HCT116 (cell line): Measurements from ENCODE around the gene LYST. TPM values are rescaled to one million over a fixed set of nuclear protein-coding genes. Genes with fewer than 3 reads are reported as not detected.

Experiments used
- ATAC-seq: fragments of 200-7000 bp; cut with Tn5 transposase; 2 replicates; pipeline ENCODE4 v1.9.1; 2020; ENCODE audit warnings: mild to moderate bottlenecking, moderate library complexity
- BruUV-seq: library from RNA; stranded (reverse); fragments of 400-500 nt; replicated peaks from 2 replicates; lab custom pipeline; 2021; lab: Mats Ljungman, UMichigan
- CTCF ChIA-PET: fragments of 300-600 bp; sonication (Branson Sonifier 250); formaldehyde crosslinking; loops from one replicate; lab custom pipeline; 2021; ENCODE audit warnings: antibody characterized with exemption; lab: Charles Lee
- POLR2A ChIA-PET: fragments of 300-600, 350-600 bp; sonication (Branson Sonifier 250); formaldehyde crosslinking; loops from one replicate; lab custom pipeline; 2021; ENCODE audit warnings: antibody characterized with exemption; lab: Charles Lee
- RAD21 ChIA-PET, 2 experiments: fragments of 300-600 bp; sonication (Branson Sonifier 250); formaldehyde crosslinking; loops; one replicate each; lab custom pipeline; 2023; ENCODE audit warnings: low total read pairs in 2 of 2; ENCODE audit not compliant: uncharacterized antibody in 2 of 2, unreplicated experiment in 2 of 2, low non-redundant PET in 1 of 2; lab: Charles Lee
- DNase-seq: peaks from one replicate; pipeline ENCODE4 v3.0.0-alpha.2; 2010; ENCODE audit warnings: low read depth, low spot score
- H2AFZ ChIP-seq: fragments of 200-600 bp; shearing (Covaris generic), sonication (generic); 2 replicates; pipeline ENCODE4 v1.6.1; 2017; ENCODE audit warnings: low read depth, mixed run types, mixed read lengths, antibody characterized with exemption, low read length; ENCODE audit not compliant: poor library complexity, severe bottlenecking
- H3K27ac ChIP-seq: 2 replicates; pipeline ENCODE4 v1.5.1; 2012; ENCODE audit warnings: low read depth, low read length
- H3K27me3 ChIP-seq: fragments of 200-600 bp; sonication (generic); 2 replicates; pipeline ENCODE4 v1.6.1; 2016; ENCODE audit warnings: mixed run types, low read length, mixed read lengths; ENCODE audit not compliant: insufficient read depth
- H3K36me3 ChIP-seq, 2 experiments: fragments of 200-500 bp in 1 of 2; fragments of 200-600 bp in 1 of 2; sonication (Bioruptor generic) in 1 of 2; sonication (generic) in 1 of 2; 2 replicates each; pipeline versions ENCODE4 v1.5.1 to v1.6.1; 2014 to 2016; ENCODE audit warnings: low read length in 2 of 2, inconsistent platforms in 1 of 2, mixed read lengths in 1 of 2, mixed run types in 1 of 2; ENCODE audit not compliant: insufficient read depth in 2 of 2, control insufficient read depth in 1 of 2
- H3K4me1 ChIP-seq, 2 experiments: fragments of 200-600 bp in 1 of 2; sonication (generic) in 1 of 2; 2 replicates each; pipeline versions ENCODE4 v1.5.1 to v1.6.1; 2012 to 2017; ENCODE audit warnings: low read length in 2 of 2, inconsistent platforms in 1 of 2, mild to moderate bottlenecking in 1 of 2, mixed read lengths in 1 of 2, mixed run types in 1 of 2, moderate library complexity in 1 of 2; ENCODE audit not compliant: insufficient read depth in 2 of 2, control insufficient read depth in 1 of 2
- H3K4me2 ChIP-seq: fragments of 200-600 bp; sonication (generic); 2 replicates; pipeline ENCODE4 v1.6.1; 2017; ENCODE audit warnings: mixed run types, low read length, mixed read lengths
- H3K4me3 ChIP-seq, 2 experiments: fragments of 200-600 bp in 1 of 2; sonication (generic) in 1 of 2; replicated peaks in 1 of 2; 2 replicates each; pipeline ENCODE4 v1.5.1; 2011 to 2016; ENCODE audit warnings: low read length in 2 of 2, control low read depth in 1 of 2, low read depth in 1 of 2, mild to moderate bottlenecking in 1 of 2, mixed read lengths in 1 of 2, mixed run types in 1 of 2
- H3K79me2 ChIP-seq: fragments of 200-600 bp; sonication (generic); 2 replicates; pipeline ENCODE4 v1.6.1; 2017; ENCODE audit warnings: mild to moderate bottlenecking, mixed run types, low read length, moderate library complexity, mixed read lengths; ENCODE audit not compliant: insufficient read depth
- H3K9ac ChIP-seq: fragments of 200-600 bp; sonication (generic); 2 replicates; pipeline ENCODE4 v1.6.1; 2016; ENCODE audit warnings: low read length, mixed read lengths
- H3K9me2 ChIP-seq: fragments of 200-600 bp; sonication (generic), shearing (Covaris generic); 2 replicates; pipeline ENCODE4 v1.6.1; 2017; ENCODE audit warnings: mixed run types, mild to moderate bottlenecking, moderate library complexity; ENCODE audit not compliant: insufficient read depth
- H3K9me3 ChIP-seq, 2 experiments: fragments of 200-500 bp in 1 of 2; fragments of 200-600 bp in 1 of 2; sonication (Bioruptor generic) in 1 of 2; sonication (generic) in 1 of 2; 2 replicates each; pipeline ENCODE4 v1.6.1; 2014 to 2017; ENCODE audit warnings: low read length in 2 of 2, mixed read lengths in 2 of 2, inconsistent platforms in 1 of 2, low read depth in 1 of 2, mild to moderate bottlenecking in 1 of 2, mixed run types in 1 of 2, moderate library complexity in 1 of 2; ENCODE audit not compliant: control insufficient read depth in 1 of 2, insufficient read depth in 1 of 2
- H4K20me1 ChIP-seq: fragments of 200-600 bp; sonication (generic), shearing (Covaris generic); 2 replicates; pipeline ENCODE4 v1.6.1; 2017; ENCODE audit warnings: mixed run types, mild to moderate bottlenecking, moderate library complexity; ENCODE audit not compliant: insufficient read depth
- ATF3 ChIP-seq: IDR thresholded peaks from 2 replicates; pipeline ENCODE4 v1.6.1; 2012
- EGR1 ChIP-seq: IDR thresholded peaks from 2 replicates; pipeline ENCODE4 v1.6.1; 2012; ENCODE audit warnings: low read depth
- ELF1 ChIP-seq: IDR thresholded peaks from 2 replicates; pipeline ENCODE4 v1.6.1; 2012; ENCODE audit warnings: low read depth, borderline replicate concordance
- EZH2 ChIP-seq: fragments of 200-600 bp; sonication (generic); IDR thresholded peaks from 2 replicates; pipeline ENCODE4 v1.6.1; 2017; ENCODE audit warnings: antibody characterized with exemption, mixed run types
- EZH2phosphoT487 ChIP-seq: fragments of 200-600 bp; IDR thresholded peaks from 2 replicates; pipeline ENCODE4 v1.6.1; 2018; ENCODE audit warnings: antibody characterized with exemption, borderline replicate concordance
- MAX ChIP-seq: IDR thresholded peaks from 2 replicates; pipeline ENCODE4 v1.6.1; 2012
- RAD21 ChIP-seq: IDR thresholded peaks from 2 replicates; pipeline ENCODE4 v1.6.1; 2012; ENCODE audit warnings: low read depth, mild to moderate bottlenecking
- REST ChIP-seq: IDR thresholded peaks from 2 replicates; pipeline ENCODE4 v1.6.1; 2012; ENCODE audit warnings: low read depth
- YY1 ChIP-seq: IDR thresholded peaks from 2 replicates; pipeline ENCODE4 v1.6.1; 2011; ENCODE audit warnings: low read length, low read depth, moderate library complexity, mild to moderate bottlenecking; ENCODE audit not compliant: insufficient replicate concordance; ENCODE audit errors: extremely low read depth
- ZBTB33 ChIP-seq: IDR thresholded peaks from 2 replicates; pipeline ENCODE4 v1.6.1; 2011; ENCODE audit warnings: mild to moderate bottlenecking, low read length, moderate library complexity; ENCODE audit not compliant: insufficient replicate concordance; ENCODE audit errors: extremely low read depth
- ZFX ChIP-seq: fragments of 450-650 bp; IDR thresholded peaks from 2 replicates; pipeline ENCODE4 v1.6.1; 2017
- ZNF274 ChIP-seq: fragments of 200-500 bp; sonication (Bioruptor generic); IDR thresholded peaks from 2 replicates; pipeline ENCODE4 v1.6.1; 2014; ENCODE audit warnings: mild to moderate bottlenecking, low read depth, low read length, inconsistent platforms
- intact Hi-C: fragments of 100-400 bp; cut with micrococcal nuclease; formaldehyde crosslinking; loops from 2 replicates; pipeline ENCODE4 v1.10.0; 2022
- total RNA-seq: library from RNA; stranded (reverse); gene quantifications from one replicate; pipeline ENCODE4 v1.2.1, GENCODE V29; 2021; ENCODE audit not compliant: unreplicated experiment
- TF ChIP-seq, protein P1 (sequence below), 3 experiments: fragments of 200-600 bp in 1 of 3; sonication (generic) in 1 of 3; IDR thresholded peaks in 2 of 3; conservative IDR thresholded peaks in 1 of 3; 2 replicates each; pipeline ENCODE4 v1.5.1; 2012 to 2017; ENCODE audit warnings: low read depth in 2 of 3, low read length in 2 of 3, antibody characterized with exemption in 1 of 3, borderline replicate concordance in 1 of 3, control low read depth in 1 of 3, mild to moderate bottlenecking in 1 of 3, mixed read lengths in 1 of 3, mixed run types in 1 of 3, moderate library complexity in 1 of 3; ENCODE audit not compliant: insufficient read depth in 1 of 3

The LYST gene
- total RNA-seq, 1 experiment from 2014 or later = 6.6 TPM

DNA sequence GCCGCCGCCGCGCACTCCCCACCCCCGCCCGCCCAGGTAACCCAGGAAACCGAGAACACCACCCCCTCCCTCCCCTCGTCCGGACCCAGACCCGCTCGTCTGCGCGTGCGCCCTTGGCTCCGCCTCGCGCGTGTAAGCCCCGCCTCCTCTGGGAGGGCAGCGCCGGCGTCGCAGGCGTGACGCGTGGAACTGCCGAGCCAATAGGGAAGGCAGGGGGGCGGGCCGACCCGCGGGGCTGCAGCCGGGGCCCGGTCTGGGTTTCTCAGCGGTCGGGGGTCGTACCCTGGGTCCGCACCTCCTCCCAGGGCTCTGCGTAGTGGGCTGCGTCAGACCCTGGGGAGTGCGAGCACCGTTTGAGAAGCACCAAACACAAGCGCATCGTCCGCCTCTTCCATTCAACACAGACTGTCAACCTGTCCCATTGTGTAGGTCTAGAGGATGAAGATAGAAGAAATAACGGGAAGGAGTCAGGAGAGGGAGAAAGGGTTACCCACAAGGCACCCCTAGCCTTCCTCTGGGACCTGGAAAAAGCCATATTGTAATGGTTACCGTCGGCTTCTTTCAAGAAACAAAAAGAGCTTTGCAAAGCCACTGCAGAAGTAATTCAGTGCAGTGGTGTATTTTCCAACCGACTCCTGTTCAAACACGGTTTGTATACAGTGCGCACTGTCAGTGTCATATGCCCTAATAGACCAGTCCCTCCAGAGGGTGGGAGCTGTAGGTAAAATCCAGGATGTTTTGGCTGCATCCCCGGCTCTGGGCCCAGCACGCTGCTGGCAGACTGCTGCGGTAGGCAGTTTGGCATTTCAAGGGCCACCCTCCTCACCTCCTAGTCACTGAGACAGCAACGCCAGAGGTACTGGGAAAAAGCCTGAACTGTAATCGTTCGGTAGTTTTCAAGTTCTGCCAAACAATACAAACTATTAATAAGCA, 473 bp upstream of the LYST start (continued):
- no peak for TF ChIP-seq REST
- TF ChIP-seq, all 23 proteins: peak for 4

GRCh38 chr1:235865565-235866204, 1.0 kb downstream of the LYST start:
- H3K27ac ChIP-seq = no peak overlapping the region
- intact Hi-C loops = loop anchor here (1.0 to 5.0 kb wide), 3 partner anchors 47 to 106 kb away; no protein-coding TSS in a partner anchor
- POLR2A ChIA-PET = no interaction called here

More at GRCh38 chr1:235865565-235866204, 1.0 kb downstream of the LYST start:
- H2AFZ ChIP-seq = no peak overlapping the region
- no peaks in the 10 kb centered on the region for H3K9me2 ChIP-seq
- TF ChIP-seq, protein P1, sequence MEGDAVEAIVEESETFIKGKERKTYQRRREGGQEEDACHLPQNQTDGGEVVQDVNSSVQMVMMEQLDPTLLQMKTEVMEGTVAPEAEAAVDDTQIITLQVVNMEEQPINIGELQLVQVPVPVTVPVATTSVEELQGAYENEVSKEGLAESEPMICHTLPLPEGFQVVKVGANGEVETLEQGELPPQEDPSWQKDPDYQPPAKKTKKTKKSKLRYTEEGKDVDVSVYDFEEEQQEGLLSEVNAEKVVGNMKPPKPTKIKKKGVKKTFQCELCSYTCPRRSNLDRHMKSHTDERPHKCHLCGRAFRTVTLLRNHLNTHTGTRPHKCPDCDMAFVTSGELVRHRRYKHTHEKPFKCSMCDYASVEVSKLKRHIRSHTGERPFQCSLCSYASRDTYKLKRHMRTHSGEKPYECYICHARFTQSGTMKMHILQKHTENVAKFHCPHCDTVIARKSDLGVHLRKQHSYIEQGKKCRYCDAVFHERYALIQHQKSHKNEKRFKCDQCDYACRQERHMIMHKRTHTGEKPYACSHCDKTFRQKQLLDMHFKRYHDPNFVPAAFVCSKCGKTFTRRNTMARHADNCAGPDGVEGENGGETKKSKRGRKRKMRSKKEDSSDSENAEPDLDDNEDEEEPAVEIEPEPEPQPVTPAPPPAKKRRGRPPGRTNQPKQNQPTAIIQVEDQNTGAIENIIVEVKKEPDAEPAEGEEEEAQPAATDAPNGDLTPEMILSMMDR (IDR thresholded peaks at IDR 0.05 in 2 of 3, conservative IDR thresholded peaks at IDR 0.05 in 1 of 3; ENCODE audit: borderline replicate concordance in 1 of 3, insufficient read depth in 1 of 3, low read depth in 2 of 3, low read length in 2 of 3) = no peak
- no peak for TF ChIP-seq ZNF274
- TF ChIP-seq MAX = no peak
- TF ChIP-seq EGR1 = no peak
- no peak for TF ChIP-seq ZBTB33
- no peak for TF ChIP-seq ELF1
- TF ChIP-seq ATF3 = no peak
- no peak for TF ChIP-seq RAD21
- no peak for TF ChIP-seq EZH2phosphoT487
- no peak for TF ChIP-seq EZH2
- no peak for TF ChIP-seq ZFX
- TF ChIP-seq YY1 = no peak
- no peaks in the 10 kb centered on the region for H4K20me1 ChIP-seq
- ATAC-seq (no peak), DNase-seq (no peak)
- no peaks in the 10 kb centered on the region for H3K27me3 ChIP-seq
- peaks cover 9 to 20% of the 10 kb centered on the region in 2 experiments; a peak in 2 of 4 replicates for H3K4me1 ChIP-seq
- BruUV-seq = TSS peak; percentile 63
- CTCF ChIA-PET = interaction anchor here (0.6 to 2.3 kb wide), 3 partner anchors 81 to 106 kb away, joined by 3 to 15 read pairs (median 8); no protein-coding TSS in a partner anchor
- 0 out of 2 replicates have a peak, but pooled peaks cover 4% of the 10 kb centered on the region for H3K79me2 ChIP-seq
- no peaks in the 10 kb centered on the region for H3K36me3 ChIP-seq
- RAD21 ChIA-PET = interaction anchor here (1.4 to 1.6 kb wide), 1 partner anchor 106 kb away, joined by 5 to 6 read pairs; no protein-coding TSS in a partner anchor
- H3K9me3 ChIP-seq = no peaks in the 10 kb centered on the region
- H3K4me3 ChIP-seq = peak overlapping the region; percentile 66 to 69
- H3K9ac ChIP-seq = peak overlapping the region; percentile 62
- peak overlapping the region; percentile 87 for H3K4me2 ChIP-seq
